Keratinocyte (primary cell): ENCODE results near the gene CPEB2.

ENCODE experiments used
- CTCF ChIP-seq, 3 experiments: IDR thresholded peaks in 1 of 3; conservative IDR thresholded peaks in 1 of 3; optimal IDR thresholded peaks in 1 of 3; 2 replicates in 2 of 3; 3 replicates in 1 of 3; pipeline versions ENCODE3 to v1.5.1; 2011; ENCODE audit warnings: low read length in 3 of 3, mild to moderate bottlenecking in 3 of 3, moderate library complexity in 2 of 3, control low read depth in 1 of 3, inconsistent platforms in 1 of 3; ENCODE audit not compliant: insufficient read depth in 2 of 3; ENCODE audit errors: extremely low read depth in 1 of 3
- EZH2 ChIP-seq: IDR thresholded peaks from one replicate; pipeline ENCODE4 v1.6.1; 2012; ENCODE audit warnings: inconsistent platforms, mild to moderate bottlenecking, low read length, moderate library complexity

- TF ChIP-seq CTCF (optimal IDR thresholded peaks at IDR 0.05 in 1 of 3, IDR thresholded peaks at IDR 0.05 in 1 of 3, conservative IDR thresholded peaks at IDR 0.05 in 1 of 3; ENCODE audit: extremely low read depth in 1 of 3, insufficient read depth in 2 of 3, low read length in 3 of 3): no peak
- TF ChIP-seq EZH2: no peak
Observed at GRCh38 chr4:14984448-14984847, 17.8 kb upstream of the CPEB2 start.
